Neutrophil (primary cell): ENCODE measurements around the gene CHCHD6.
"Not testable (repeated sequence)": the region's sequence is repeated elsewhere in the genome, so short reads cannot be mapped to it uniquely, and the experiment has no call there.

Source experiments
- H3K27ac ChIP-seq: fragments of 200-600 bp; sonication (generic); 2 replicates; pipeline ENCODE4 v1.5.1; 2016; ENCODE audit warnings: mild to moderate bottlenecking, moderate library complexity
- H3K27me3 ChIP-seq: fragments of 200-600 bp; sonication (generic); 2 replicates; pipeline ENCODE4 v1.6.0; 2016; ENCODE audit warnings: mild to moderate bottlenecking
- H3K36me3 ChIP-seq: fragments of 200-600 bp; sonication (generic); 2 replicates; pipeline ENCODE4 v1.5.1; 2017
- H3K4me1 ChIP-seq, 2 experiments: fragments of 200-600 bp in 1 of 2; sonication (generic) in 1 of 2; 1 replicate in 1 of 2; 2 replicates in 1 of 2; pipeline versions ENCODE4 v1.5.1 to v1.6.1; 2013 to 2016; ENCODE audit warnings: low read depth in 1 of 2, low read length in 1 of 2, mild to moderate bottlenecking in 1 of 2, moderate library complexity in 1 of 2; ENCODE audit not compliant: control insufficient read depth in 1 of 2, insufficient read depth in 1 of 2
- H3K4me3 ChIP-seq, 2 experiments: fragments of 200-600 bp in 1 of 2; sonication (generic) in 1 of 2; 1 replicate in 1 of 2; 2 replicates in 1 of 2; pipeline ENCODE4 v1.5.1; 2013 to 2016; ENCODE audit warnings: low read depth in 1 of 2, low read length in 1 of 2, mild to moderate bottlenecking in 1 of 2, moderate library complexity in 1 of 2
- H3K9me3 ChIP-seq: fragments of 200-600 bp; sonication (generic); 2 replicates; pipeline ENCODE4 v1.5.1; 2016
- TF ChIP-seq, protein P1 (sequence below): fragments of 200-600 bp; sonication (generic); IDR thresholded peaks from 2 replicates; pipeline ENCODE4 v1.5.1; 2016; ENCODE audit warnings: antibody characterized with exemption

The CHCHD6 gene

DNA sequence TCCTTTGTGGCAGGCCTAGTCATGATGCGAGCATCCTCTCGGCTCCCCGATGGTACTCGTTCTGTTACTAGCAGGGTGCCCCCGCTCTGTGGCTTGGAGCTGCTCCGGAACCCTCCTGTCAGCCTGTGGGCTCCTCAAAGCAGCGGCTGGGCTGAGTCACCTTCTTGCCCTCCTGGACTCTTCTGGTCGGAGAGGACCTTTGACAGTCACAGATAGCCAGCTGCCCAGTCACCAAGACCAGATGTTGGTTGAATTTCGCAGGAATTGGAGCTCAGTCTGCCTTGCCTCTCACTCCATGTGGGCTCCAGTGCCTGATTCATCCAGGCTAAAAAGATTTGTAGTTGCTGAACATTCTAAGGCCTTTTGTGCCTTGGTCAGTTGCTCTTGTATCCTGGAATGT is 94.5 kb downstream of the CHCHD6 start:
- TF ChIP-seq, protein P1, sequence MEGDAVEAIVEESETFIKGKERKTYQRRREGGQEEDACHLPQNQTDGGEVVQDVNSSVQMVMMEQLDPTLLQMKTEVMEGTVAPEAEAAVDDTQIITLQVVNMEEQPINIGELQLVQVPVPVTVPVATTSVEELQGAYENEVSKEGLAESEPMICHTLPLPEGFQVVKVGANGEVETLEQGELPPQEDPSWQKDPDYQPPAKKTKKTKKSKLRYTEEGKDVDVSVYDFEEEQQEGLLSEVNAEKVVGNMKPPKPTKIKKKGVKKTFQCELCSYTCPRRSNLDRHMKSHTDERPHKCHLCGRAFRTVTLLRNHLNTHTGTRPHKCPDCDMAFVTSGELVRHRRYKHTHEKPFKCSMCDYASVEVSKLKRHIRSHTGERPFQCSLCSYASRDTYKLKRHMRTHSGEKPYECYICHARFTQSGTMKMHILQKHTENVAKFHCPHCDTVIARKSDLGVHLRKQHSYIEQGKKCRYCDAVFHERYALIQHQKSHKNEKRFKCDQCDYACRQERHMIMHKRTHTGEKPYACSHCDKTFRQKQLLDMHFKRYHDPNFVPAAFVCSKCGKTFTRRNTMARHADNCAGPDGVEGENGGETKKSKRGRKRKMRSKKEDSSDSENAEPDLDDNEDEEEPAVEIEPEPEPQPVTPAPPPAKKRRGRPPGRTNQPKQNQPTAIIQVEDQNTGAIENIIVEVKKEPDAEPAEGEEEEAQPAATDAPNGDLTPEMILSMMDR, result no peak
- Histone ChIP-seq H3K27ac (no peak overlapping the region), H3K36me3 (no peaks in the 10 kb centered on the region), H3K4me1 (no peaks in the 10 kb centered on the region), H3K9me3 (no peaks in the 10 kb centered on the region), H3K4me3 (no peak overlapping the region), H3K27me3 (no peaks in the 10 kb centered on the region)

DNA sequence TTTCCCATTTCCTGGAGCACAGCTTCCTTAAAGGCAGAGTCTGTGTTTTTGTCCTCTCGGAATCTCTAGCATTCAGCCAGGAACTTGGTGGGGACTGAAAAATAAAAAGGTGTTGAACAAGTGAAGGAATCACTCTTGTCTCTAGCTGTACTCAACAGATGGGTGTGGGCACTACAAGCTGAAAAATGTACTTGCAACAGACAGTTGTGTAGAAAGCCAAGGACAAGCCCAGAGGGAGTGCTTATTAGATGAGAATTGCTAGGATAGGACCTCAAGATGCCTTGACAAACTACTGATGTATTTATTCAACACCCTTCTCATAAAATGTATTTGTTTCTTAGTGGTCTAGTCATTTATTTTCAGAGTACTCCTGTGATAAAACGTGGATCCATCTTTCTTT is 95.1 kb downstream of the CHCHD6 start:
- H3K27me3 ChIP-seq, result no peaks in the 10 kb centered on the region
- TF ChIP-seq, protein P1, result no peak
- no peaks in the 10 kb centered on the region for H3K4me1 ChIP-seq
- no peak overlapping the region for H3K27ac ChIP-seq
- H3K4me3 ChIP-seq, result no peak overlapping the region
- no peaks in the 10 kb centered on the region for H3K9me3 ChIP-seq
- H3K36me3 ChIP-seq, result no peaks in the 10 kb centered on the region

DNA sequence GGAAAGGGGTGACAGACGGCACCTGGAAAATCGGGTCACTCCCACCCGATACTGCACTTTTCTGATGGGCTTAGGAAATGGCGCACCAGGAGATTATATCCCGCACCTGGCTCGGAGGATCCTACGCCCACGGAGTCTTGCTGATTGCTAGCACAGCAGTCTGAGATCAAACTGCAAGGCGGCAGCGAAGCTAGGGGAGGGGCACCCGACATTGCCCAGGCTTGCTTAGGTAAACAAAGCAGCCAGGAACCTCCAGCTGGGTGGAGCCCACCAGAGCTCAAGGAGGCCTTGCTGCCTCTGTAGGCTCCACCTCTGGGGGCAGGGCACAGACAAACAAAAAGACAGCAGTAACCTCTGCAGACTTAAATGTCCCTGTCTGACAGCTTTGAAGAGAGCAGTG is 97.3 kb downstream of the CHCHD6 start:
- not testable (repeated sequence) for H3K9me3 ChIP-seq, H3K4me3 ChIP-seq, H3K27ac ChIP-seq, H3K4me1 ChIP-seq, H3K36me3 ChIP-seq, H3K27me3 ChIP-seq

DNA sequence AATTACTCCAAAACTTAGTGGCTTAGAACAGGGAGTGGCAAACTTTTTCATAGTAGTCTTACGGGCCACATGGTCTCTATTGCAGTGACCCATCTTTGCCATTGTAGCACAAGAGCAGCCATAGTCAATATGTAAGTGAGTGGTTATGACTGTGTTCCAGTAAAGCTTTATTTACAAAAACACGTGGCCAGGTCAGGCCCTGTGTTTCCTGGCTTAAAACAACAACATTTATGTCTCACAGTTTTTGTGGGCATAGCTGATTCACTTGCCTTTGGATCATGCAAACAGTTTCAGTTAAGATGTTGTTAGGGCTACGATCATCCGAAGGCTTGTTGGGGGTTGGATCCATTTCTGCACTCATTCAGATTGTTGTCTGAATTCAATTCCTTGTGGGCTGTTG is 103.8 kb downstream of the CHCHD6 start:
- no peak overlapping the region for H3K4me3 ChIP-seq
- no peaks in the 10 kb centered on the region for H3K4me1 ChIP-seq
- no peaks in the 10 kb centered on the region for H3K27me3 ChIP-seq
- no peaks in the 10 kb centered on the region for H3K9me3 ChIP-seq
- H3K27ac ChIP-seq, result no peak overlapping the region
- H3K36me3 ChIP-seq, result no peaks in the 10 kb centered on the region
- TF ChIP-seq, protein P1, result no peak

DNA sequence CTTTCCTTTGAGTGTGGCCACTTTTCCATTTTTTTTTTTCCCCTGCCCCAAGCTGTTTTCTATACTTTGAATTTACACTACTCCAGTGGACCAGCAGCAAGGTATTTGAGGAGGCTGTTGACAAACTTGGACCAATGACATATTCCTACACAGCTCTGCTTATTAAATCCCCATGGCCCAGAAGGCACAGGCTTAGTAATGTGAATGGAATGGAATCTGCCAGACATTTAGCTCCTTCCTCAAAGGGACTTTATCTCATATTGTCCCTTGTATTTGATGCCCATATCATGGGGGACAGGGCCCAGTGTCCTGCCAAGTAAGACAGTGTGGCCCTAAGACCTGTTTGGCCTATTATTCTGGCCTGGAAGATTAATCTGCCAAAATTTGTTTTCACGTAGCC is 107.5 kb downstream of the CHCHD6 start:
- no peaks in the 10 kb centered on the region for H3K4me1 ChIP-seq
- no peak overlapping the region for H3K27ac ChIP-seq
- no peaks in the 10 kb centered on the region for H3K36me3 ChIP-seq
- TF ChIP-seq, protein P1, result no peak
- H3K27me3 ChIP-seq, result no peaks in the 10 kb centered on the region
- no peaks in the 10 kb centered on the region for H3K9me3 ChIP-seq
- H3K4me3 ChIP-seq, result no peak overlapping the region

DNA sequence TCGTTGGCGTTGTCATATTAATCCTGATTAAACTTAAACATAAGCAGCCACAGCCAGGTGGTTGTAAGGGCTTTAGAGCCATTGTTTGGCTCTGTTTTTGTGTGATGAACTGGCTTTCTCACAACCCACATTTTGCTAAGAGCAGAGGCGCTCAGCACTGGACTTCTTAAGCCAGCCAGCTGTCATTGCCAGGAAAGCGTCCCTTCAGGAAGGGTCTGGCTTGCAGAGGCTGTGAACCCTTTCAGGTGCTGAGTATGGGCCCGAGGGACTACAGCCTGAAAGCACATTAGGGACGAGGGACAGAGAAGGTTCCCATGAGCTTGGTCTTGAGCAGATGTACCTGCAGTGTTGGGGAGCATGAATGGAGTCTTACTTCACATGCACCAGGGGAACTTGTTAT is 112.3 kb downstream of the CHCHD6 start:
- H3K27me3 ChIP-seq, result no peaks in the 10 kb centered on the region
- H3K27ac ChIP-seq, result no peak overlapping the region
- TF ChIP-seq, protein P1, result no peak
- no peak overlapping the region for H3K4me3 ChIP-seq
- no peaks in the 10 kb centered on the region for H3K9me3 ChIP-seq
- H3K36me3 ChIP-seq, result no peaks in the 10 kb centered on the region
- no peaks in the 10 kb centered on the region for H3K4me1 ChIP-seq
